ENCODE data around the gene CLMN. TPM values are rescaled to one million over a fixed set of nuclear protein-coding genes. Genes with fewer than 3 reads are reported as not detected.

Gene CLMN
- total RNA-seq, 1 experiment from 2014 or later = 33.4 TPM

DNA sequence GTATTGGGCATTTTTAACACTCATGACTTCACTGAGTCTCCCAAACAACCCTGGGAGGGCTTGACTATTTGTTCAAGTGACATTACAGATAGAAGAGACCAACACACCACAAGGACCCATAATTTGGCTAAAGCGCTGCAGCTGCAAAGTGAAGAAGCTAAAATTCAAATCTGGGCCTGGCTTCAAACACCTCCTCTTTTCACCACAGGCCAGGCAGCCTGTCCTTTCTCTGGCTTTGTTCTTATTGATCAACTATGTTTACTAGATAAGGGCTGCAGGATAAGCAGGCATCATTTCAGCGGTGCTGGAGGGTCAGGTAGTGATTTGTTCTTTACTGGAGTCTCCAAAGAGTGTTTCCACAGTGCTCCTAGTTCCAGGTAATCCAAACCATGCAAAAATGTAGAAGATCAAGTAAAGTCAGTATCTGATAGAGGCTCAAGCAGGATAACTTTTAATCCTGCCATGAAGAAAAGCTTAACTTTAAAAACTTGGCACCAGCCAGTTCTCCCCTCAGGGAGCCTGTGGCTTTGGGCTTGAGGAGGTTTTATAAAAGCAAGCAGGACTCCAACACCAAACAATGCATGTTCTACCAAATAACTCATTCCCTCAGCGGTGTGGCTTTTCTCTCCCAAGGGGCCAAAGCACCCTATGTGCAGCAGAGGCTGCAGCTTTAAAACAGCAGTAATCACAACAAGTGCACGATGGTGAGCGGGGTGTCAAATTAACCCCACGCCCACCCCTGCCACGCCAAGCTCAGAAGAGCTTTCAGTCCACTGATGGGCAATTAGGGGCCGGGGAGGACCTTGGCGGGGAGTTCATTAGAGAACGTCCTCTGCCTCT is 16.8 kb downstream of the CLMN start (continued):
- TF ChIP-seq, protein P1, sequence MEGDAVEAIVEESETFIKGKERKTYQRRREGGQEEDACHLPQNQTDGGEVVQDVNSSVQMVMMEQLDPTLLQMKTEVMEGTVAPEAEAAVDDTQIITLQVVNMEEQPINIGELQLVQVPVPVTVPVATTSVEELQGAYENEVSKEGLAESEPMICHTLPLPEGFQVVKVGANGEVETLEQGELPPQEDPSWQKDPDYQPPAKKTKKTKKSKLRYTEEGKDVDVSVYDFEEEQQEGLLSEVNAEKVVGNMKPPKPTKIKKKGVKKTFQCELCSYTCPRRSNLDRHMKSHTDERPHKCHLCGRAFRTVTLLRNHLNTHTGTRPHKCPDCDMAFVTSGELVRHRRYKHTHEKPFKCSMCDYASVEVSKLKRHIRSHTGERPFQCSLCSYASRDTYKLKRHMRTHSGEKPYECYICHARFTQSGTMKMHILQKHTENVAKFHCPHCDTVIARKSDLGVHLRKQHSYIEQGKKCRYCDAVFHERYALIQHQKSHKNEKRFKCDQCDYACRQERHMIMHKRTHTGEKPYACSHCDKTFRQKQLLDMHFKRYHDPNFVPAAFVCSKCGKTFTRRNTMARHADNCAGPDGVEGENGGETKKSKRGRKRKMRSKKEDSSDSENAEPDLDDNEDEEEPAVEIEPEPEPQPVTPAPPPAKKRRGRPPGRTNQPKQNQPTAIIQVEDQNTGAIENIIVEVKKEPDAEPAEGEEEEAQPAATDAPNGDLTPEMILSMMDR (IDR thresholded peaks at IDR 0.05 in 2 of 3, conservative IDR thresholded peaks at IDR 0.05 in 1 of 3; ENCODE audit: borderline replicate concordance in 1 of 3, insufficient read depth in 1 of 3, low read depth in 2 of 3, low read length in 2 of 3) = no peak
- TF ChIP-seq JUND (IDR thresholded peaks at IDR 0.05) (no peak), SRF (IDR thresholded peaks at IDR 0.05; ENCODE audit: low read depth) (no peak), EGR1 (IDR thresholded peaks at IDR 0.05; ENCODE audit: low read depth) (no peak)

DNA sequence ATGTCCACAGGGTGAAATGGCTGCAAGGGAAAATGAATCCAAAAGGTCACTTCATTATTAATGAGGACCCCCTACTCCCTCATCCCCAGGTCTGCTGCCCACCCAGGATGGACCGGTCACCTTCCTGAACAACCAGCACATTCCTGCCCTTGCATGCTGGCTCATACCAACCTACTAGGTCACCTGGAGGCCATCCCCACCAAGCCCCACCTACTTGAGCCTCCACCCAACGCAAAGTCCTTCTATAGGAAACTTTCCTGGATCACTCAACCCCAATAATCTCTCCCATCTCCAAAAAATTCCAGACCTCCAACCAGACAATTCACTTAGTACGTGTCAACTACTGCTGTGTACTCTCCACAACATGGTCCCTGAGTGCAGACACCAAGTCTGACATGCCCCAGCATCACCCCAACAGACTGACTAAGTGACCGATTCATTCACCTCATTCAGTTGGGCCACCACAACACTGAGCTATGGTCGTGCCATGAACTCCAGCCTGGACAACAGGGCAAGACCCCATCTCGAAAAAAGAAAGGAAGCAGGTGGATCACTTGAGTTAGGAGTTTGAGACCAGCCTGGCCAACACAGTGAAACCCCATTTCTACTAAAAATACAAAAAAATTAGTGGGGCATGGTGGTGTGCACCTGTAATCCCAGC is 18.1 kb downstream of the CLMN start:
- Histone ChIP-seq H3K27ac (ENCODE audit: low read depth, low read length) (no peak overlapping the region), H2AFZ (ENCODE audit: low read depth, low read length, poor library complexity, severe bottlenecking) (no peak overlapping the region), H3K27me3 (ENCODE audit: insufficient read depth, low read length) (no peaks in the 10 kb centered on the region), H4K20me1 (ENCODE audit: insufficient read depth) (no peaks in the 10 kb centered on the region), H3K9me2 (ENCODE audit: insufficient read depth) (no peaks in the 10 kb centered on the region), H3K4me3 (replicated peaks in 1 of 2; ENCODE audit: low read depth in 1 of 2, low read length in 2 of 2) (no peak overlapping the region), H3K4me2 (ENCODE audit: low read length) (no peak overlapping the region), H3K9ac (ENCODE audit: low read length) (no peak overlapping the region), H3K36me3 (ENCODE audit: control insufficient read depth in 1 of 2, insufficient read depth in 2 of 2, low read length in 2 of 2) (no peaks in the 10 kb centered on the region), H3K4me1 (ENCODE audit: control insufficient read depth in 1 of 2, insufficient read depth in 2 of 2, low read length in 2 of 2) (peaks cover 0 to 11% of the 10 kb centered on the region in 2 experiments; a peak in 2 of 4 replicates), H3K79me2 (ENCODE audit: insufficient read depth, low read length) (0 out of 2 replicates have a peak, but pooled peaks cover 4% of the 10 kb centered on the region), H3K9me3 (ENCODE audit: control insufficient read depth in 1 of 2, insufficient read depth in 1 of 2, low read depth in 1 of 2, low read length in 2 of 2) (no peaks in the 10 kb centered on the region)
- no peak for ATAC-seq
- ChIA-PET POLR2A (no interaction called here), CTCF (no interaction called here), RAD21 (ENCODE audit: low non-redundant PET in 1 of 2, low total read pairs in 2 of 2, uncharacterized antibody in 2 of 2, unreplicated experiment in 2 of 2) (no interaction called here)
- TF ChIP-seq, protein P2, sequence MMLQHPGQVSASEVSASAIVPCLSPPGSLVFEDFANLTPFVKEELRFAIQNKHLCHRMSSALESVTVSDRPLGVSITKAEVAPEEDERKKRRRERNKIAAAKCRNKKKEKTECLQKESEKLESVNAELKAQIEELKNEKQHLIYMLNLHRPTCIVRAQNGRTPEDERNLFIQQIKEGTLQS (IDR thresholded peaks at IDR 0.05) = no peak
- TF ChIP-seq SIN3A (IDR thresholded peaks at IDR 0.05; ENCODE audit: low read depth) (no peak), RAD21 (IDR thresholded peaks at IDR 0.05; ENCODE audit: low read depth) (no peak), ZNF274 (IDR thresholded peaks at IDR 0.05; ENCODE audit: low read depth, low read length) (no peak), ZFX (IDR thresholded peaks at IDR 0.05) (no peak), EZH2 (IDR thresholded peaks at IDR 0.05) (no peak)
- no TSS peak for BruUV-seq (replicated peaks)
- DNase-seq (ENCODE audit: low read depth, low spot score) = no peak
- intact Hi-C loops (cut with micrococcal nuclease) = no loop called here
